K562 (cell line): ENCODE data around the gene PTGER2. TPM values are rescaled to one million over a fixed set of nuclear protein-coding genes. Genes with fewer than 3 reads are reported as not detected.

Experiments used
- ATAC-seq: fragments of 200-7000 bp; cut with Tn5 transposase; 3 replicates; pipeline ENCODE4 v1.9.1; 2020; ENCODE audit warnings: moderate library complexity
- BruUV-seq: library from RNA; stranded (reverse); fragments of 400-500 nt; replicated peaks from 2 replicates; lab custom pipeline; 2021; lab: Mats Ljungman, UMichigan
- CTCF ChIA-PET: fragments of 300-600 bp; formaldehyde crosslinking; extraction: SDS; loops from one replicate; lab custom pipeline; 2021; ENCODE audit warnings: low intra/inter-chr PET ratio; lab: Yijun Ruan, JAX
- POLR2A ChIA-PET: fragments of 300-600, 350-650 bp; sonication (Branson Sonifier 250); formaldehyde crosslinking; extraction: SDS; loops from one replicate; lab custom pipeline; 2021; ENCODE audit warnings: antibody characterized with exemption, inconsistent platforms; lab: Yijun Ruan, JAX
- DNase-seq, 4 experiments: peaks; one replicate each; pipeline versions ENCODE4 v3.0.0 to v3.0.0-alpha.2; 2011 to 2018; ENCODE audit warnings: low spot score in 3 of 4, mixed read lengths in 3 of 4; ENCODE audit errors: extremely low read depth in 1 of 4
- FAIRE-seq: peaks from 2 replicates; lab custom pipeline; 2011; peaks lifted over from hg19 to GRCh38; lab: Jason Lieb, UNC
- H2AFZ ChIP-seq: 2 replicates; pipeline ENCODE4 v1.6.0; 2011; ENCODE audit warnings: low read depth, low read length, control low read depth, inconsistent platforms
- H3K27ac ChIP-seq: fragments of 200-600 bp; 3 replicates; pipeline ENCODE4 v1.8.0; 2011; ENCODE audit warnings: low read depth, mild to moderate bottlenecking, control low read depth, inconsistent platforms, low read length, moderate library complexity, mixed read lengths; ENCODE audit errors: extremely low read depth
- H3K27me3 ChIP-seq, 2 experiments: fragments of 300-600 bp in 1 of 2; 2 replicates in 1 of 2; 3 replicates in 1 of 2; pipeline versions ENCODE4 v1.6.0 to v1.8.0; 2011; ENCODE audit warnings: inconsistent platforms in 2 of 2, low read length in 2 of 2, mild to moderate bottlenecking in 1 of 2, mixed read lengths in 1 of 2, moderate library complexity in 1 of 2; ENCODE audit not compliant: control insufficient read depth in 2 of 2, insufficient read depth in 2 of 2
- H3K36me3 ChIP-seq: fragments of 300-600 bp; 3 replicates; pipeline ENCODE4 v1.8.0; 2011; ENCODE audit warnings: mild to moderate bottlenecking, low read length, inconsistent platforms; ENCODE audit not compliant: control insufficient read depth, insufficient read depth
- H3K4me1 ChIP-seq, 2 experiments: fragments of 200-600 bp in 1 of 2; replicated peaks in 1 of 2; 2 replicates in 1 of 2; 3 replicates in 1 of 2; pipeline versions ENCODE4 v1.5.1 to v1.8.0; 2011; ENCODE audit warnings: inconsistent platforms in 2 of 2, low read length in 2 of 2, mild to moderate bottlenecking in 1 of 2, mixed read lengths in 1 of 2, moderate library complexity in 1 of 2; ENCODE audit not compliant: control insufficient read depth in 2 of 2, insufficient read depth in 2 of 2
- H3K4me2 ChIP-seq: 2 replicates; pipeline ENCODE4 v1.6.1; 2011; ENCODE audit warnings: low read length, control low read depth, inconsistent platforms, mixed read lengths; ENCODE audit not compliant: insufficient read depth
- H3K4me3 ChIP-seq: fragments of 200-600 bp; sonication (generic), shearing (Covaris generic); 2 replicates; pipeline ENCODE4 v1.5.1; 2016; ENCODE audit warnings: control low read depth, inconsistent platforms
- H3K79me2 ChIP-seq: fragments of 200-600 bp; 3 replicates; pipeline ENCODE4 v1.8.0; 2011; ENCODE audit warnings: low read length, inconsistent platforms; ENCODE audit not compliant: control insufficient read depth, insufficient read depth
- H3K9ac ChIP-seq, 2 experiments: 2 replicates each; pipeline versions ENCODE4 v1.6.0 to v1.6.1; 2011; ENCODE audit warnings: low read depth in 2 of 2, low read length in 2 of 2, control low read depth in 1 of 2, inconsistent platforms in 1 of 2, mild to moderate bottlenecking in 1 of 2, mixed read lengths in 1 of 2; ENCODE audit not compliant: insufficient read depth in 1 of 2
- H3K9me1 ChIP-seq: one replicate; pipeline ENCODE4 v1.6.0; 2011; ENCODE audit warnings: inconsistent platforms, mild to moderate bottlenecking, low read length, moderate library complexity; ENCODE audit not compliant: control insufficient read depth, insufficient read depth
- H3K9me3 ChIP-seq: replicated peaks from 2 replicates; pipeline ENCODE4 v1.5.1; 2011; ENCODE audit warnings: low read depth, low read length, inconsistent platforms; ENCODE audit not compliant: control insufficient read depth, insufficient read depth
- H4K20me1 ChIP-seq: replicated peaks from 2 replicates; pipeline ENCODE4 v1.6.1; 2011; ENCODE audit warnings: low read length, inconsistent platforms, mixed read lengths; ENCODE audit not compliant: control insufficient read depth, insufficient read depth
- CUX1 ChIP-seq: fragments of 200-800 bp; sonication (Bioruptor generic); IDR thresholded peaks from 2 replicates; pipeline ENCODE4 v1.6.1; 2016; ENCODE audit warnings: missing genetic modification characterization, missing compliant biosample characterization
- WGBS: fragments of 100-300 bp; shearing (Covaris generic); methylation state at CpG from one replicate; pipeline ENCODE4 v1.1.6; 2016; ENCODE audit warnings: low coverage, mixed read lengths; ENCODE audit not compliant: insufficient coverage; ENCODE audit errors: missing lambda C conversion rate; 5-methylcytosine and 5-hydroxymethylcytosine counted together
- in situ Hi-C: fragments of 300-500 bp; cut with MboI; formaldehyde crosslinking; loops from 4 replicates; pipeline ENCODE4 v1.15.0; 2018; ENCODE audit warnings: inconsistent platforms, mixed read lengths
- intact Hi-C: fragments of 100-400 bp; cut with micrococcal nuclease; formaldehyde crosslinking; loops from 2 replicates; pipeline ENCODE4 v1.14.2; 2022
- polyA plus RNA-seq, 8 experiments: library from polyadenylated mRNA; depleted of rRNA in 4 of 8; stranded (reverse) in 5 of 8; unstranded in 3 of 8; fragments of >200 nt; fragmentation: Nextera tagmentation in 2 of 8; fragmentation: Illumina TruSeq in 1 of 8; extraction: Ambion mirVana in 2 of 8; extraction: Trizol in 1 of 8; gene quantifications; 2 replicates each; pipeline versions ENCODE4 v1.2.1 to v1.2.3, GENCODE V29; 2011 to 2014; ENCODE audit warnings: inconsistent platforms in 1 of 8, missing spikeins in 1 of 8
- total RNA-seq, 7 experiments: library from RNA; depleted of rRNA in 6 of 7; stranded (reverse); fragments of >200 nt in 6 of 7; fragmentation: Illumina TruSeq in 2 of 7; extraction: Trizol in 2 of 7; gene quantifications; 2 replicates each; pipeline versions ENCODE4 v1.2.1 to v1.2.3, GENCODE V29; 2011 to 2021; ENCODE audit warnings: low replicate concordance in 1 of 7

Gene PTGER2
- total and polyA plus RNA-seq, 9 of the 15 experiments (the other 6 are each of a cell fraction or from before 2014, with no cell fraction given) = not detected

- H3K36me3 ChIP-seq = no peaks in the 10 kb centered on the region
- DNase-seq (no peak), ATAC-seq (no peak), FAIRE-seq (no peak)
- no peak overlapping the region for H3K27ac ChIP-seq
- no peaks in the 10 kb centered on the region for H3K4me1 ChIP-seq
- ChIA-PET CTCF (no interaction called here), POLR2A (no interaction called here)
- 0% methylated on average over 5 of the region's 5 CpGs for WGBS
- no peak overlapping the region for H3K9ac ChIP-seq
- BruUV-seq = no TSS peak
- in situ Hi-C loops = no loop called here
- no peak overlapping the region for H3K4me2 ChIP-seq
- no peak overlapping the region for H2AFZ ChIP-seq
- H4K20me1 ChIP-seq = no peaks in the 10 kb centered on the region
- no peak overlapping the region for H3K4me3 ChIP-seq
- TF ChIP-seq CUX1 (CRISPR knock-in tag) = no peak
- TF ChIP-seq, all 486 proteins: peak for 0
- no peaks in the 10 kb centered on the region for H3K27me3 ChIP-seq
- intact Hi-C loops = no loop called here
- H3K79me2 ChIP-seq = no peaks in the 10 kb centered on the region
- no peaks in the 10 kb centered on the region for H3K9me1 ChIP-seq
- H3K9me3 ChIP-seq = no peaks in the 10 kb centered on the region
Observed at GRCh38 chr14:52333108-52333507, 19.0 kb downstream of the PTGER2 start.
